ENCODE data around the gene USP11.

Gene USP11

GRCh38 chrX:47227334-47227583 lies 5.5 kb upstream of the USP11 start (continued):
- no peak for TF ChIP-seq SP7 (tag by site-specific recombination; IDR thresholded peaks at IDR 0.05)
- TF ChIP-seq ZBTB7A (tag by site-specific recombination; IDR thresholded peaks at IDR 0.05; ENCODE audit: low read depth): no peak

GRCh38 chrX:47228550-47229270 lies 4.1 kb upstream of the USP11 start:
- CTCF ChIA-PET: no interaction called here
- H3K27ac ChIP-seq (ENCODE audit: extremely low read depth, low read depth, low read length): no peak overlapping the region
- H3K9me3 ChIP-seq (ENCODE audit: control insufficient read depth, insufficient read depth, low read depth, low read length): no peaks in the 10 kb centered on the region
- POLR2A ChIA-PET: interaction anchor here (0.6 to 2.1 kb wide), 3 partner anchors 11 to 416 kb away, joined by 4 to 18 read pairs (median 8); partner anchors contain the start of gene CDK16
- no peak overlapping the region for H3K4me3 ChIP-seq (ENCODE audit: low read depth, low read length)
- peaks cover 47 to 63% of the 10 kb centered on the region in 2 experiments for H3K36me3 ChIP-seq (ENCODE audit: control insufficient read depth in 2 of 2, insufficient read depth in 1 of 2, low read length in 2 of 2)
- H3K4me1 ChIP-seq (ENCODE audit: control insufficient read depth, insufficient read depth, low read length): 0 out of 2 replicates have a peak, but pooled peaks cover 3% of the 10 kb centered on the region
- TF ChIP-seq ZNF488 (tag by site-specific recombination; IDR thresholded peaks at IDR 0.05) (no peak), HIC1 (tag by site-specific recombination; IDR thresholded peaks at IDR 0.05) (0 out of 2 replicates have a peak, but pooled peaks have one; percentile 29), REST (tag by site-specific recombination; IDR thresholded peaks at IDR 0.05) (no peak), ZNF692 (tag by site-specific recombination; IDR thresholded peaks at IDR 0.05) (no peak), ZNF555 (tag by site-specific recombination; conservative IDR thresholded peaks at IDR 0.05) (no peak), ZNF366 (tag by site-specific recombination; conservative IDR thresholded peaks at IDR 0.05) (no peak), ZNF544 (tag by site-specific recombination; IDR thresholded peaks at IDR 0.05) (no peak)

GRCh38 chrX:47229427-47229826 lies 3.4 kb upstream of the USP11 start:
- no peak overlapping the region for H3K4me3 ChIP-seq (ENCODE audit: low read depth, low read length)
- H3K9me3 ChIP-seq (ENCODE audit: control insufficient read depth, insufficient read depth, low read depth, low read length): no peaks in the 10 kb centered on the region
- CTCF ChIA-PET: no interaction called here
- H3K36me3 ChIP-seq (ENCODE audit: control insufficient read depth in 2 of 2, insufficient read depth in 1 of 2, low read length in 2 of 2): peaks cover 41 to 56% of the 10 kb centered on the region in 2 experiments
- TF ChIP-seq ZBTB17 (tag by site-specific recombination; IDR thresholded peaks at IDR 0.05) (no peak), PRDM10 (tag by site-specific recombination; IDR thresholded peaks at IDR 0.05) (no peak)
- no peak overlapping the region for H3K27ac ChIP-seq (ENCODE audit: extremely low read depth, low read depth, low read length)
- peaks cover 4% of the 10 kb centered on the region; the same call in 1 of the 2 replicates for H3K4me1 ChIP-seq (ENCODE audit: control insufficient read depth, insufficient read depth, low read length)
- POLR2A ChIA-PET: interaction anchor here (0.6 to 1.0 kb wide), 2 partner anchors 12 to 416 kb away, joined by 4 to 8 read pairs; no protein-coding TSS in a partner anchor
